Right renal cortex interstitium (tissue), 3 donors: ENCODE data around the gene CNTFR. TPM values are rescaled to one million over a fixed set of nuclear protein-coding genes. Genes with fewer than 3 reads are reported as not detected.

ENCODE experiments used
- DNase-seq, 3 donors: peaks; one replicate each; pipeline ENCODE4 v3.0.0-alpha.2; 2013; ENCODE audit warnings: low read depth in 3 of 3, low spot score in 2 of 3
- polyA plus RNA-seq, 3 donors: library from polyadenylated mRNA; unstranded; fragments of 120-200 nt; gene quantifications; one replicate each; pipeline ENCODE4 v1.2.1, GENCODE V29; 2013; ENCODE audit not compliant: insufficient read length in 3 of 3

Gene CNTFR
- polyA plus RNA-seq, 3 donors: 34.5 to 36.0 (median 35.6) TPM

DNA sequence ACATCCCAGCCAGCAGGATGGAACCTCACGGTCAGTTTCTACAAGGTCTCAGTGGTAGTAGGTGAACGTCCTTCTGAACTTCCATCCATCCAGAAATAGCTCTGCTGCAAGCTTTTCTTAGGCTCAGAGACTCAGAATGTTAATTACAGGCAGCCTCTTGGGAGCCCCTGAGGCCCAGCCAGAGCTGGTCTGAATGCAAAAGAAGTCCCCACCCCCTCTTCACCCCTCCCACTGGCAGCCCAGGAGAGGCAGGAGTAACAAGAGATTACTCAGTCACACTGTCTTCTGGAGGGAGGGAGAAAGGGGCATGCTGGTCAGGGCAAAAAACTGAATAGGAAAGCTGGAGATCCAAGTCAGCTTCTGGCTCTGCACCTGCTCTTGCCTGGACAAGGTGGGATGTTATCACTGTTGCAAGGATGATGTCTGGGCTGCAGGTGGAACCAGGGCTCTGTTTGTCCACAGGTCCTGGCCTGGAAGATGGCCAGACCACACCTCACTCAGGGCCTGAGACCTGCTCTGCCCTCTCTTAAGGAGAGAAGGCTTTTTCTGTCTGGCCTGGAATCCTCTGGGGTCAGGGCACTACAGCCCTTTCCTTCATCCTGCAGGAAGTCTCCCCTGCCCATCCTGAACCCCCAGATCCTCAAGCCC, 75.8 kb downstream of the CNTFR start:
- DNase-seq: no peak

DNA sequence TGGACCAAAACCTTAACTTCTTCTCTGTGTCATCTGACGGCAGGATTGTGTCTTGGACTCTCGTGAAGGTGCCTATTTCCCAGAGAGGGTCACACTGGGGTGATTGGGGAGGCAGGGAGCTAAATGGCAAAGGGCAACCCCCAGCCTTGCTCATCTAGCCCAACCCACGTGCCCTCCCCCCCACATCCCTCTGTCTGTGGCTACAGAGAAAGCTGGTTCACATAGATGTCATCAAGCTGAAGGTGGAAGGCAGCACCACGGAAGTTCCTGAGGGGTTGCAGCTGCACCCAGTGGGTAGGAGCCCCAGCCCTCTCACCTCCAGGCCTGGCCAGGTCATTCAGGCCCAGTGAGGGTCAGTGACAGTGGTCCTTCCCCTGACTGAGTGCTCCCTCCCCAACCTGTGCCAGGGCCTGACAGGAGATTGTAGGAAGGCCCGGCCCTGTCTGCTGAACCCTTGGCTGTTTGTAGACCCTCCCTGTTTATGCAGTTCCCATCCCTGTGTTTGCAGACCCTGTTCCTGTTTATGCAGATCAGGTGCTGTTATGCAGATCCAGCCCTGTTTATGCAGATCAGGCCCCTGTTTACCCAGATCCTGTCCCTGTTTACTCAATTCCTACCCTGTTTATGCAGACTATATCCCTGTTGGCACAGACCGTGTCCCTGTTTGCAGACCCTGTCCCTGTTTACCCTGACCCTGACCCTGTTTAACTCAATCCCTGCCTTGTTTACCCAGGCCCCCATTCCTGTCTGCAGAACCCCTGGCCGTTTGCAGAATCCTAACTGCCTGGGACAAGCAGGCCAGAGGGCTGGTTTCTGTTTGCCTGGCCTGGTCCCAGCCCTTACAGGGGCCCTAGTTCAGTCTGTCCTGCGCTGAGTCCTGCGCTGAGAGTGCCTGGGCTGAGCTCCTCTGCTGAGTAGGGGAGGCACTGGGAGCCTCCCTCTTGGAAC, 77.1 kb downstream of the CNTFR start:
- DNase-seq: no peak

DNA sequence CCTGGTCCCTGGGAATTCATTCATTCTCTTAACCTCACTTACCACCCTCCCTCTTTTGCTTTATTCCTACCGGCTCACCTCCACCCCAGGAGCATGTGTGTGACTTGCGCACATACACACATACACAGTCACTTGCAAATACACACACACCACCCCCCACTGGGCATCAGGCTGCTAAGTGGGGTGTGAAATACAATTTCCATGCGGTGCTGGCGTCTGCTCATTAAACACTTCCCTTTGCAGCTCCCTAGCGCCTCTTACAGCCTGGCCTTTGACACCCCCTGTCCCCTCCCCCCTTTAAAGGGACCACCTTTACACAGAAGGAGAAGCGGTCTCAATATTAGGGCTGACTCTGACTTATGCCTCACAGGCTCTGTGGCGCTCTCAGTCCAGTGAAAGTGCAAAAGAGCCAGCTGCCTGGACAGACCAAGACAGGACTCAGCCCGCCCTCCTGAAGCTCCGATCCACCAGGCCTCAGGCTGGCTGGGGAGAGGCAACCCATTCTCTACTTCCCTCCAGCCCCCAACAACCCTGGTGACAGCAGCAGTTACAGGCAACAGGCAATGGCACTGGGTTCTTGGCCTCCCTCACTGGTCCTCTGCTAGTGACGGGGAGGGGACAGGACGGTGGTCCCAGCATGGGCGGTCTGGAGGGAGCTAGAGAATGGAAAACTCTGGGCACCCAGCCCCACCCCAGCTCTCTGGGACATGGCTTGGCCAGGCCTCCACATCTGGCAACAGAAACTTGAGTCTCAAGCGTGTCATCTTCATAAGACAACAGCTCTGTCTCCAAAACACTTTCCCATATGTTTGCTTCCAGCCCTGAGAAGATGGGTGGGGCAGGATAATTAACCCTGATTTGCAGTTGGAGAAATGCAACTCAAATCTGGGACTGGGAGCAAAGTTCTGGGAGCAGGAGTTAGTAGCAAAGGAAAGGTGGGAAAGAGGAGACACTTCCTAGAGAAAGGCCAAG, 78.7 kb downstream of the CNTFR start:
- DNase-seq: no peak

DNA sequence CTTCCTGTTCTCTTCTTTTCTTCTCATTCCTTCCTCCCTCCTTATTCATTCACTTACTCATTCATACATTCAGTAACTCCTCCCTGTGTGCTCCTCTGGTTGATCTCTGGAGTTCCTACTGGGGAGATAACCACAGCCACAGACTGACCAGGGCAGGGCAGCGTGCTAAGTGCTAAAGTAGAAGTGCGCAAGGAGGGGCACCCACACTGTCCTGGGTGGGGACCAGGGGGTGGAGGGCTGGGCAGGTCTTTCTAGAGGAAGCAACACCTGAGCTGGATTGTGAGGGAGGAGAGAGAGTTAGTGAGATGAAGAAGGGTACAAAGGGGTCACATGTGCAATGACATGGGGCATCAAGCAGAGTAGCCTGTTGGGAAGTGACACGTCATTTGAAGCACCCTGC, 80.6 kb downstream of the CNTFR start:
- DNase-seq: no peak

DNA sequence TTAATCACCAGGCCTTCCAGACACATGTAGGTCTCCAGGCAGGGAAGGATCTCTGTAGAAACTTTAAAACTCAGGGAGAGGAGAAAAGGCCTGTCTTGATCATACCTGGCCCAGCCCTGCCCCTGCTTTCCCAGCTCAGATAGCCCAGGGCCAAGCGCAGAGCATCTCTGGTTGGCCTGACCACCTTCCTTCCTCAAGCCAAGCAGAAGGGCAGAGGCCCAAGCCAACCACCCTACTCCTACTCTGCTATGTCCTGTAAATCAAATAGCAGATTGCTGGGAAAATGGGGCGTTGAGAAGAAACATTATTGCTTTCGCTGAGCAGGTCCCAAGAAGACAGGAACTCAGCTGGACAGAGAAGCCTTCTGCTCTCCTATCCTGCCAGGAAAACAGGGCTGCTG, 81.1 kb downstream of the CNTFR start:
- DNase-seq: no peak

DNA sequence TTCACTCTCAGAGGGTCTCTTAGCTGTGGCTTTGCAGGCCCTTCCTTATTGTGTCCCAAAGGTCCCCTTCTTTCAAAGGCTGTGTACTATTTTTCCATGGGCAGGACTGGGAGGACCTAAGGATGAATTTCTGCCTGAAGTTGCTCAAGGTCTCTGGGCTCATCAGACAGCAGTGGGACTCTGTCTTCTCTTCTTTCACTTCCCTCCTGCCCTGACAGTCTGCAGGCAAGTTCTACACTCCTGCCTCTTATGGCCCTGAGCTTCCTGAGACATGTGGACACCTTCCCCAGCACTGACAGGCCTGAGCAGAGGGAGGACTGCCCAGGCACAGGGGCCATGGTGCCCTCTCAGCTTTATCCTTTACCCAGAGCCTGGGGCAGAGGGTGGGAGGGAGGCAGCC, 81.6 kb downstream of the CNTFR start:
- no peak for DNase-seq

DNA sequence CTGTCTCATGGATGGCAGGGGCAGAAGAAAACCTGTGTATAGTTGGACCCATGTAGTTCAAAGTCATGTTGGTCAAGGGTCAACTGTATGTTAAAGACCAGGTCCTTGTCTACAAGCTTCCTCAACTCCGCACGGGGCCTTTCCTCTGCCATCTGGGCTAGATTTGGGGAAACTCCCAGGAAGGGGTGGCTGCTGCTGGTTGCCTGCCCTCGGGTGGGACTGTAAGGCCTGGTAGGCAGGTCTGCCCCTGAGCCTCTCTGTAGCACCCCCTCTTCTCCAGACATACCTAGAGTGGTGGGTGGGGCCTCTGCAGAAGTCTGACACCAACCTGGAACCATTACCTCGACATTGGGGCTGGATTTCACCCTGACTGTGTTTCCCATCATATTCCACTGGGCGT, 82.0 kb downstream of the CNTFR start:
- no peak for DNase-seq

DNA sequence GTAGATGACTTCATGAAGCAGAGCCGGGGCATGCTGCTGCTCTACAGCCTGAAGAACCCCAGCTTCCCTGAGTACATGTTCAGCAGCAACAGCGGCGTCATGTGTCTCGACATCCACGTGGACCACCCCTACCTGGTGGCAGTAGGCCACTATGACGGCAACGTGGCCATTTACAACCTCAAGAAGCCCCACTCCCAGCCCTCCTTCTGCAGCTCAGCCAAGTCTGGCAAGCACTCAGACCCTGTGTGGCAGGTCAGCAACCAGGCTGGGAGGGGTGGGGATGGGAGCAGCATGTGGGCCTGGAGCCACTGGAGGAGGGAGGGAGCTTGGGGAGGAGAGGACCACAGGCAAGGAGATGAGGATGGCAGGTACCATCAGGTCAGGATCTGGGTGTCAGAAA, 82.9 kb downstream of the CNTFR start:
- no peak for DNase-seq

DNA sequence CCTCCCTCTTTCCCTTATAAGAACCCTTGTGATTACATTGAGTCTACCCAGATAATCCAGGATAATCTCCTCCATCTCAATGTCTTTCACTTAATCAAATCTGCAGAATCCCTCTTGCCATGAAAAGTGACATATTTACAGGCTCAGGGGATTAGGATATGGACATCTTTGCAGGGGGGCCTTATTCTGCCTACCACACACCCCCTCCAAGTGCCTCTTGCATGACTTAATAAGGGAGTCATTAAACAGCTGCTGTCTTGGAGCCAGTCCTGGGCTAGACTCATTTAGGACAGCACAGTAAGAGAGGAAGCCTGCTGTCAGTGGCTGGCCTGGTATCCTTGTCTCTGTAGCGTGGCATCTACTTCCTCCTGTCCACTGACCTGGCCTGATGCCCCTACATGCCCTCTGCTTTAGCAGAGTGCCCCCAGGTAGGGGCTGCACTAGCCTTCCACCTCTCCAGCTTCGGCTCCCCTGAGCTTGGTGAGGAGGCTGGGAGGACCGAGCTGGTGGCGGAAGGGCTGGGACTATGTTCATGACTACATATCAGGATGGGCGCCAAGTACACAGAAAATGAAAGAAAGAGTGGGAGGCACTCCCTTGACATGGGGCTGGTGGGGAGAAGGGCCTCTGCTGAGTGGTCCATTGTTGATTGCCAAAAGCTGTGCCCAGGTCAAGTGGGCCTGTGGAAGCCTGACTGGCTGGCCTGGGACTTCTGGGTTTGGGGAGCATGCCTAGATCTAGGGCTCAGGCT, 84.0 kb downstream of the CNTFR start:
- DNase-seq: no peak

DNA sequence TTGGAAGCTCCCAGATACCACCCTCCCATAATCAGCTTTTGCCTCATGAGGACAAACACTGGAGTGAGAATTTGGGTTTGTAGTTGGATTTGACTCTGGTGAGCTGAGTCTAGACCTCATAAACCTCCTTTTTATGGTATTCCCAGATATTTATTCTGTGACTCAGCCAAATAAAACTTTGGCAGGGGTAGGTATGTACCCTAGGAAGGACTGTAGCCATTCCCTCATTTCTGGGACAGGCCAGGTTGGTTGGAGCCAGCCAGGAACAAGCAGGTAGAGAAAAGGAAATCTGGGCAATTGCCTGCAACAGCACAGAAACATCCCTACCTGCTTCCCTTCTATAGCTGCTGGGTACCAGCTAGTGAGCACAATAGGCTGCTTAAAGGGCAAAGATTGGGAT, 86.1 kb downstream of the CNTFR start:
- DNase-seq: no peak

DNA sequence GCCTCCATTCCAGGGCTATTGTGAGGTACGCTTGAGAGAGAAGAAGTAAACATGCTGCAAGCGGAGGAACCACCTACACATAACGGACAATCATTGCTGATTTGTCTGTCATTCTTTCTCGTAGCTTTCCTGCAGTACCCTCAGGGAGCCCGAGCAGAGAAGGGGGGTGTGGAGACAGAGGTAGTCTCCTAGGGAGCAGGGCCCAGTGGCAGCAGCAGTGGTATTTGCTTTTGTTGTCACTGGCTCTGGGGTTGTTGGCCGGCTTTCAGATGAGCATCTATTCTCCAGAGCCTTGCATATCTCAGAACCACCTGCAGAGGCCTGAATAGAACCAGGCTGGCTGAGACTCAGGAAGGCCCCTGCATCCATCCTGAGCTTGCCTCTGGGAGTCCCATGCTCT, 86.6 kb downstream of the CNTFR start:
- no peak for DNase-seq

DNA sequence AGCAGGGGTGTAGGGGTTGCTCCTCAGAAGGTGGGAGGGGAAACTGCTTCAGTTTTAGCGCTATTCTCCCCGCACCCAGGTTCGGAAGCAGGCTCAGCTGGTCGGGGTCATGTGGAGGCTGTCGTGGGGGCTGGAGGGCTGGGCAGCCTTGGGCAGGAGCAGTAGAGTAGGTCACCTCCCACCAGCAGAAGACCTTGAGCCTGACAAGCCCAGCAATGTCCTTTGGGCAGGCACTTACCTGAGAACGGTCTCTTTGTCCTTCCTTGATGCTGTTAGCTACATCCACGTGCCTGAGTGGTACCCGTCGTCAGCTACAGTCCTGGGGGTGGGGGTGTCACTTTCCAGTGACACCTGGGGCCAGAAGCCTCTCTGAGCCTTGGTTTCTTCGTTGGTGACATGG, 87.1 kb downstream of the CNTFR start:
- no peak for DNase-seq

DNA sequence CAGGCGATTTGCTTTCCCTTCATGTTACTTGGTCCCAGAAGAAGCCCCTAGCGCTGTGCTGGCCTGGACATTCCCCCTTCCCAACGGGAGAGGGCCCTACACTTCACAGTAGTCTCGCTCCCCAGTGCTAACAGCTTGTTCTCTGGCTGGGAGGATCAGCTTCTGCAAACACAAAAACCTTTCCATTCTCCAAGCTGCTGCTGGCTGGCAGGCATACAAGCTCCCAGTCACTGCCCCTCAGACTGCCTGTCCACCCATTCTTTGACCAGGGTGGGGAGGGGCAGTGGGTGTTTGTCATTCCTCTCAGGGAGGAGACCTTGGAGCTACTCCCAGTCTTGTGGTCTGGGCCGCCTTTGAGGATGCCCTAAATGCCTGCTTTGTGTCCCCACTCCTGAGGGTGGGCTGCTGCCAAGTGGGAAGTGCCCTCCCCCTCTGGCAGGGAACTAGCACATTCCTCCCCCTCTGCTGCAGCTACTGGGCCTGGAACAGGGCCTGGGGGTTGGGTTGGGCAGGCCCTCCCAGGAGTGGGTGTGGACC, 87.6 kb downstream of the CNTFR start:
- no peak for DNase-seq

Other genes starting within 250 kb of the CNTFR start
- gene MYORG, start 212.8 kb downstream of the CNTFR start, polyA plus RNA-seq: 1 to 10 TPM; 7.1 to 9.9 (median 9.9) TPM
- gene FAM219A, start 131.2 kb downstream of the CNTFR start, polyA plus RNA-seq: 10 to 100 TPM; 12.1 to 12.7 (median 12.2) TPM
- 1 to 10 TPM; 1.6 to 2.7 (median 2.2) TPM for gene DNAI1, start 130.9 kb downstream of the CNTFR start, polyA plus RNA-seq
- gene ENHO, start 66.7 kb downstream of the CNTFR start, polyA plus RNA-seq: 1 to 10 TPM; 1.3 to 1.8 (median 1.4) TPM
- 10 to 100 TPM; 23.4 to 28.8 (median 28.7) TPM for gene RPP25L, start 22.4 kb upstream of the CNTFR start, polyA plus RNA-seq
- 10 to 100 TPM; 90.0 to 99.4 (median 96.9) TPM for gene DCTN3, start 30.8 kb upstream of the CNTFR start, polyA plus RNA-seq
- under 1 TPM in 1 of 3 donors, not detected in 2; 0.21 TPM for gene ARID3C, start 39.3 kb upstream of the CNTFR start, polyA plus RNA-seq
- 10 to 100 TPM; 47.0 to 53.1 (median 48.1) TPM for gene SIGMAR1, start 48.1 kb upstream of the CNTFR start, polyA plus RNA-seq
- gene GALT, start 57.0 kb upstream of the CNTFR start, polyA plus RNA-seq: 10 to 100 TPM; 57.8 to 70.9 (median 62.0) TPM
- 10 to 100 TPM; 44.1 to 48.8 (median 47.6) TPM for gene IL11RA, start 62.5 kb upstream of the CNTFR start, polyA plus RNA-seq
- under 1 TPM; 0.50 to 0.61 (median 0.57) TPM for gene CCL27, start 72.9 kb upstream of the CNTFR start, polyA plus RNA-seq
- gene CCL19, start 101.6 kb upstream of the CNTFR start, polyA plus RNA-seq: under 1 TPM in 1 of 3 donors, not detected in 2; 0.31 TPM
- 10 to 100 TPM in 2 of 3 donors, 1 to 10 TPM in 1; 7.7 to 16.5 (median 10.4) TPM for gene CCL21, start 120.4 kb upstream of the CNTFR start, polyA plus RNA-seq